Endothelial cell of umbilical vein (primary cell): ENCODE measurements around the gene C1orf198. TPM values are rescaled to one million over a fixed set of nuclear protein-coding genes. Genes with fewer than 3 reads are reported as not detected.

ENCODE experiments used
- BruUV-seq: library from RNA; stranded (reverse); fragments of 400-500 nt; replicated peaks from 2 replicates; lab custom pipeline; 2021; lab: Mats Ljungman, UMichigan
- CTCF ChIA-PET: fragments of 300-600, 350-600 bp; sonication (Branson Sonifier 250); formaldehyde crosslinking; loops from one replicate; lab custom pipeline; 2021; ENCODE audit warnings: antibody characterized with exemption, inconsistent platforms; lab: Charles Lee
- POLR2A ChIA-PET: fragments of 300-600, 350-600 bp; sonication (Branson Sonifier 250); formaldehyde crosslinking; loops from one replicate; lab custom pipeline; 2021; ENCODE audit warnings: antibody characterized with exemption, inconsistent platforms; lab: Charles Lee
- DNase-seq: peaks from one replicate; pipeline ENCODE4 v3.0.0-alpha.2; 2011; ENCODE audit warnings: low read depth, low spot score
- FAIRE-seq: peaks from 2 replicates; lab custom pipeline; 2011; peaks lifted over from hg19 to GRCh38; lab: Jason Lieb, UNC
- H2AFZ ChIP-seq: 2 replicates; pipeline ENCODE4 v1.6.0; 2012; ENCODE audit warnings: low read depth, low read length, control low read depth, inconsistent platforms
- H3K27ac ChIP-seq: 2 replicates; pipeline ENCODE4 v1.5.1; 2011; ENCODE audit warnings: low read depth, mild to moderate bottlenecking, control low read depth, low read length, moderate library complexity; ENCODE audit not compliant: insufficient read depth
- H3K27me3 ChIP-seq, 2 experiments: 2 replicates each; pipeline versions ENCODE4 v1.6.0 to v1.6.1; 2011; ENCODE audit warnings: low read length in 2 of 2, mixed read lengths in 1 of 2; ENCODE audit not compliant: control insufficient read depth in 2 of 2, insufficient read depth in 2 of 2
- H3K36me3 ChIP-seq, 2 experiments: 2 replicates in 1 of 2; 3 replicates in 1 of 2; pipeline ENCODE4 v1.5.1; 2011; ENCODE audit warnings: low read length in 2 of 2, mild to moderate bottlenecking in 1 of 2, moderate library complexity in 1 of 2; ENCODE audit not compliant: control insufficient read depth in 2 of 2, insufficient read depth in 2 of 2; ENCODE audit errors: extremely low read depth in 1 of 2
- H3K4me1 ChIP-seq: 3 replicates; pipeline ENCODE4 v1.5.1; 2011; ENCODE audit warnings: mild to moderate bottlenecking, low read length; ENCODE audit not compliant: control insufficient read depth, insufficient read depth; ENCODE audit errors: extremely low read depth
- H3K4me2 ChIP-seq: 2 replicates; pipeline ENCODE4 v1.6.1; 2011; ENCODE audit warnings: low read length, control low read depth, mixed read lengths; ENCODE audit not compliant: insufficient read depth
- H3K4me3 ChIP-seq, 3 experiments: fragments of 200-600 bp in 1 of 3; sonication (generic), shearing (Covaris generic) in 1 of 3; replicated peaks in 1 of 3; 2 replicates each; pipeline ENCODE4 v1.5.1; 2011 to 2016; ENCODE audit warnings: control low read depth in 3 of 3, low read length in 3 of 3, mild to moderate bottlenecking in 2 of 3, inconsistent platforms in 1 of 3, low read depth in 1 of 3, moderate library complexity in 1 of 3; ENCODE audit not compliant: insufficient read depth in 1 of 3
- H3K79me2 ChIP-seq: 2 replicates; pipeline ENCODE4 v1.6.0; 2012; ENCODE audit warnings: low read length, inconsistent platforms; ENCODE audit not compliant: control insufficient read depth, insufficient read depth
- H3K9ac ChIP-seq: replicated peaks from 2 replicates; pipeline ENCODE3; 2011; ENCODE audit warnings: low read length, control low read depth; ENCODE audit not compliant: insufficient read depth; ENCODE audit errors: extremely low read depth
- H3K9me1 ChIP-seq: replicated peaks from 3 replicates; pipeline ENCODE4 v1.6.0; 2011; ENCODE audit warnings: mild to moderate bottlenecking, low read length; ENCODE audit not compliant: control insufficient read depth, insufficient read depth; ENCODE audit errors: extremely low read depth
- H3K9me3 ChIP-seq: replicated peaks from 2 replicates; pipeline ENCODE4 v1.5.1; 2012; ENCODE audit warnings: low read length, inconsistent platforms; ENCODE audit not compliant: control insufficient read depth, insufficient read depth
- H4K20me1 ChIP-seq: replicated peaks from 2 replicates; pipeline ENCODE3; 2011; ENCODE audit warnings: mild to moderate bottlenecking, low read length; ENCODE audit not compliant: control insufficient read depth, insufficient read depth; ENCODE audit errors: extremely low read depth
- EZH2 ChIP-seq: IDR thresholded peaks from 2 replicates; pipeline ENCODE4 v1.6.1; 2012; ENCODE audit warnings: borderline replicate concordance, low read depth, mild to moderate bottlenecking, moderate library complexity, low read length, inconsistent platforms; ENCODE audit not compliant: severe bottlenecking
- GATA2 ChIP-seq: IDR thresholded peaks from 2 replicates; pipeline ENCODE4 v1.7.0; 2011; ENCODE audit warnings: low read depth, mild to moderate bottlenecking, moderate library complexity, mixed read lengths, low read length; ENCODE audit not compliant: insufficient read length, insufficient read depth
- JUN ChIP-seq: IDR thresholded peaks from 2 replicates; pipeline ENCODE4 v1.6.1; 2011; ENCODE audit warnings: borderline replicate concordance, low read depth; ENCODE audit not compliant: insufficient read length, insufficient read depth
- MYC ChIP-seq: IDR thresholded peaks from one replicate; pipeline ENCODE4 v1.6.1; 2011; ENCODE audit warnings: mild to moderate bottlenecking, low read depth, low read length
- POLR2A ChIP-seq: IDR thresholded peaks from 2 replicates; pipeline ENCODE4 v1.6.1; 2012; ENCODE audit warnings: low read depth, mild to moderate bottlenecking, control low read depth, low read length
- POLR2AphosphoS5 ChIP-seq: IDR thresholded peaks from 2 replicates; pipeline ENCODE4 v1.6.1; 2012; ENCODE audit warnings: low read depth, mild to moderate bottlenecking, control low read depth, low read length, moderate library complexity; ENCODE audit not compliant: insufficient read depth
- dilution Hi-C: fragments of 300-500 bp; cut with MboI; formaldehyde crosslinking; loops from one replicate; pipeline ENCODE4 v1.15.0; 2019; ENCODE audit warnings: low sequenced_read_pairs; ENCODE audit not compliant: extremely low pct_ligation_motif_present
- intact Hi-C: fragments of 100-400 bp; cut with micrococcal nuclease; formaldehyde crosslinking; loops from one replicate; pipeline ENCODE4 v1.10.0; 2022
- polyA plus RNA-seq, 4 experiments: library from polyadenylated mRNA; depleted of rRNA in 3 of 4; stranded (reverse) in 3 of 4; unstranded in 1 of 4; fragments of >200 nt; gene quantifications; 2 replicates each; pipeline versions ENCODE4 v1.2.1 to v1.2.3, GENCODE V29; 2011 to 2012; ENCODE audit warnings: missing spikeins in 1 of 4
- total RNA-seq: library from RNA; stranded (reverse); gene quantifications from 2 replicates; pipeline ENCODE4 v1.2.3, GENCODE V29; 2021
- TF ChIP-seq, protein P1 (sequence below), 2 donors: IDR thresholded peaks; 1 replicate in 1 of 2; 2 replicates in 1 of 2; pipeline ENCODE4 v1.5.1; 2011; ENCODE audit warnings: low read length in 2 of 2, mild to moderate bottlenecking in 2 of 2, moderate library complexity in 2 of 2, control low read depth in 1 of 2, inconsistent platforms in 1 of 2, low read depth in 1 of 2; ENCODE audit not compliant: insufficient read depth in 1 of 2; ENCODE audit errors: extremely low read depth in 1 of 2
- TF ChIP-seq, protein P2 (sequence below): IDR thresholded peaks from 2 replicates; pipeline ENCODE4 v1.6.1; 2011; ENCODE audit not compliant: insufficient read depth, insufficient read length

The C1orf198 gene
- total and polyA plus RNA-seq, 2 donors (not counting 3 experiments of a cell fraction or from before 2014, with no cell fraction given) = 21.2 to 29.2 TPM

DNA sequence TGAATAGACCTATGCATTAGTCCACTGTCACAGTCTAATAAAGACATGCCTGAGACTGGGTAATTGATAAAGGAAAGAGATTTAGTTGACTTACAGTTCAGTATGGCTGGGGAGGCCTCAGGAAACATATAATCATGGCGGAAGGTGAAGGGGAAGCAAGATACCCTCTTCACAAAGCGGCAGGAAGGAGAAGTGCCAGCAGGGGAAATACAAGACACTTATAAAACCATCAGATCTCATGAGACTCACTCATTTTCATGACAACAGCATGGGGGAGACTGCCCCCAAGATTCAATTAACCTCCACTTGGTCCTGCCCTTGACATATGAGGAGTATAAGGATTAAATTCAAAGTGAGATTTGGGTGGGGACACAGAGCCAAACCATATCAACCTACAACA is 61.8 kb downstream of the C1orf198 start:
- Histone ChIP-seq H3K9me3 (no peaks in the 10 kb centered on the region), H3K27ac (no peak overlapping the region), H2AFZ (no peak overlapping the region), H3K9ac (no peak overlapping the region), H4K20me1 (no peaks in the 10 kb centered on the region), H3K79me2 (no peaks in the 10 kb centered on the region), H3K4me2 (no peak overlapping the region), H3K36me3 (no peaks in the 10 kb centered on the region), H3K9me1 (no peaks in the 10 kb centered on the region), H3K4me3 (no peak overlapping the region), H3K27me3 (no peaks in the 10 kb centered on the region), H3K4me1 (no peaks in the 10 kb centered on the region)
- no peak for TF ChIP-seq JUN
- no peak for TF ChIP-seq MYC
- TF ChIP-seq EZH2 = no peak
- TF ChIP-seq, protein P1, sequence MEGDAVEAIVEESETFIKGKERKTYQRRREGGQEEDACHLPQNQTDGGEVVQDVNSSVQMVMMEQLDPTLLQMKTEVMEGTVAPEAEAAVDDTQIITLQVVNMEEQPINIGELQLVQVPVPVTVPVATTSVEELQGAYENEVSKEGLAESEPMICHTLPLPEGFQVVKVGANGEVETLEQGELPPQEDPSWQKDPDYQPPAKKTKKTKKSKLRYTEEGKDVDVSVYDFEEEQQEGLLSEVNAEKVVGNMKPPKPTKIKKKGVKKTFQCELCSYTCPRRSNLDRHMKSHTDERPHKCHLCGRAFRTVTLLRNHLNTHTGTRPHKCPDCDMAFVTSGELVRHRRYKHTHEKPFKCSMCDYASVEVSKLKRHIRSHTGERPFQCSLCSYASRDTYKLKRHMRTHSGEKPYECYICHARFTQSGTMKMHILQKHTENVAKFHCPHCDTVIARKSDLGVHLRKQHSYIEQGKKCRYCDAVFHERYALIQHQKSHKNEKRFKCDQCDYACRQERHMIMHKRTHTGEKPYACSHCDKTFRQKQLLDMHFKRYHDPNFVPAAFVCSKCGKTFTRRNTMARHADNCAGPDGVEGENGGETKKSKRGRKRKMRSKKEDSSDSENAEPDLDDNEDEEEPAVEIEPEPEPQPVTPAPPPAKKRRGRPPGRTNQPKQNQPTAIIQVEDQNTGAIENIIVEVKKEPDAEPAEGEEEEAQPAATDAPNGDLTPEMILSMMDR (IDR thresholded peaks at IDR 0.05; ENCODE audit: extremely low read depth in 1 of 2, insufficient read depth in 1 of 2, low read depth in 1 of 2, low read length in 2 of 2) = no peak
- TF ChIP-seq, protein P2, sequence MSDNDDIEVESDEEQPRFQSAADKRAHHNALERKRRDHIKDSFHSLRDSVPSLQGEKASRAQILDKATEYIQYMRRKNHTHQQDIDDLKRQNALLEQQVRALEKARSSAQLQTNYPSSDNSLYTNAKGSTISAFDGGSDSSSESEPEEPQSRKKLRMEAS = no peak
- TF ChIP-seq POLR2A = no peak
- TF ChIP-seq POLR2AphosphoS5 = no peak
- TF ChIP-seq GATA2 = no peak
- dilution Hi-C loops (no loop called here), intact Hi-C loops (no loop called here)
- ChIA-PET CTCF (no interaction called here), POLR2A (no interaction called here)
- no TSS peak for BruUV-seq
- DNase-seq (no peak), FAIRE-seq (no peak)
